Left kidney (tissue), 2 donors: ENCODE results near the gene RPTOR. TPM values are rescaled to one million over a fixed set of nuclear protein-coding genes. Genes with fewer than 3 reads are reported as not detected.
"Not testable (repeated sequence)": the region's sequence is repeated elsewhere in the genome, so short reads cannot be mapped to it uniquely, and the experiment has no call there.

Experiments
- DNase-seq: peaks from one replicate; pipeline ENCODE4 v3.0.0-alpha.2; 2013
- polyA plus RNA-seq: library from polyadenylated mRNA; unstranded; fragments of 120-200 nt; gene quantifications from one replicate; pipeline ENCODE4 v1.2.1, GENCODE V29; 2013; ENCODE audit not compliant: insufficient read length

The RPTOR gene
- polyA plus RNA-seq, 1 donor = 18.6 TPM

- no peak for DNase-seq
Measured at GRCh38 chr17:80814491-80814890, 269.9 kb downstream of the RPTOR start.

- DNase-seq = no peak
Measured at GRCh38 chr17:80815151-80815681, 270.6 kb downstream of the RPTOR start.

GRCh38 chr17:80815718-80816117 is 271.1 kb downstream of the RPTOR start:
- DNase-seq = not testable (repeated sequence)

- DNase-seq = no peak
Measured at GRCh38 chr17:80816241-80817103, 271.8 kb downstream of the RPTOR start.

GRCh38 chr17:80817321-80817845 is 272.7 kb downstream of the RPTOR start:
- DNase-seq = no peak

- DNase-seq = no peak
Measured at GRCh38 chr17:80817861-80818260, 273.2 kb downstream of the RPTOR start.

- DNase-seq = no peak
Measured at GRCh38 chr17:80818871-80819270, 274.2 kb downstream of the RPTOR start.

- no peak for DNase-seq
Measured at GRCh38 chr17:80819422-80820164, 275.0 kb downstream of the RPTOR start.

GRCh38 chr17:80820331-80820730 is 275.7 kb downstream of the RPTOR start:
- DNase-seq = no peak

GRCh38 chr17:80821546-80821945 is 276.9 kb downstream of the RPTOR start:
- DNase-seq = no peak

- DNase-seq = no peak
Measured at GRCh38 chr17:80822021-80822699, 277.5 kb downstream of the RPTOR start.

- DNase-seq = no peak
Measured at GRCh38 chr17:80822700-80823410, 278.2 kb downstream of the RPTOR start.

GRCh38 chr17:80824549-80825470 is 280.2 kb downstream of the RPTOR start:
- DNase-seq = no peak

- no peak for DNase-seq
Measured at GRCh38 chr17:80825471-80826345, 281.1 kb downstream of the RPTOR start.

GRCh38 chr17:80826346-80826954 is 281.8 kb downstream of the RPTOR start:
- DNase-seq = no peak

- no peak for DNase-seq
Measured at GRCh38 chr17:80826955-80827645, 282.5 kb downstream of the RPTOR start.

- DNase-seq = no peak
Measured at GRCh38 chr17:80827646-80828643, 283.3 kb downstream of the RPTOR start.
